ENCODE measurements around the gene REXO5. TPM values are rescaled to one million over a fixed set of nuclear protein-coding genes. Genes with fewer than 3 reads are reported as not detected.
A peak's percentile ranks its signal among the peaks of the same experiment; 100 is the strongest.

REXO5 gene
- total and polyA plus RNA-seq, 9 of the 15 experiments (the other 6 are each of a cell fraction or from before 2014, with no cell fraction given), result 10.5 to 45.1 (median 25.4) TPM

- TF ChIP-seq ZNF121 (CRISPR knock-in tag; conservative IDR thresholded peaks at IDR 0.05), result peak; percentile 63
- TF ChIP-seq DEAF1 (CRISPR knock-in tag; IDR thresholded peaks at IDR 0.05), result no peak
- TF ChIP-seq ZNF277 (CRISPR knock-in tag; IDR thresholded peaks at IDR 0.05; ENCODE audit: borderline replicate concordance), result no peak
- TF ChIP-seq NFE2 (IDR thresholded peaks at IDR 0.05; ENCODE audit: low read depth), result 0 out of 2 replicates have a peak, but pooled peaks have one; percentile 27
- no peak for TF ChIP-seq ZNF444 (CRISPR knock-in tag; IDR thresholded peaks at IDR 0.05)
Measured at GRCh38 chr16:20766294-20766693, 40.0 kb upstream of the REXO5 start (continued).

GRCh38 chr16:20767577-20767976 lies 38.8 kb upstream of the REXO5 start:
- no TSS peak for BruUV-seq (replicated peaks)
- intact Hi-C loops (cut with micrococcal nuclease), result no loop called here
- TF ChIP-seq RBFOX2 (IDR thresholded peaks at IDR 0.05; ENCODE audit: low read depth, low read length) (no peak), DEAF1 (CRISPR knock-in tag; IDR thresholded peaks at IDR 0.05) (no peak), ZNF76 (CRISPR knock-in tag; IDR thresholded peaks at IDR 0.05; ENCODE audit: borderline replicate concordance) (no peak), ZKSCAN3 (CRISPR knock-in tag; IDR thresholded peaks at IDR 0.05) (no peak), CTCFL (IDR thresholded peaks at IDR 0.05; ENCODE audit: borderline replicate concordance, insufficient read depth, low read depth, low read length, poor library complexity, severe bottlenecking) (no peak), SETDB1 (IDR thresholded peaks at IDR 0.05; ENCODE audit: low read length) (no peak), NCOR1 (IDR thresholded peaks at IDR 0.05) (no peak), POLR2G (IDR thresholded peaks at IDR 0.05; ENCODE audit: low read depth, low read length) (0 out of 2 replicates have a peak, but pooled peaks have one; percentile 21), SUPT5H (IDR thresholded peaks at IDR 0.05) (no peak), RUNX1 (IDR thresholded peaks at IDR 0.05; ENCODE audit: low read depth) (no peak)

More at GRCh38 chr16:20767577-20767976, 38.8 kb upstream of the REXO5 start:
- in situ Hi-C loops (cut with MboI), result no loop called here
- CTCF ChIA-PET (ENCODE audit: low intra/inter-chr PET ratio), result no interaction called here
- ATAC-seq, result no peak
- no peak for FAIRE-seq
- DNase-seq (ENCODE audit: extremely low read depth in 1 of 4, low spot score in 3 of 4), result no peak
- Histone ChIP-seq H3K4me3 (peak overlapping the region; percentile 47; the same call in 1 of the 2 replicates), H3K9me3 (replicated peaks; ENCODE audit: control insufficient read depth, insufficient read depth, low read depth, low read length) (peaks cover 4% of the 10 kb centered on the region; the same call in 1 of the 2 replicates), H3K27me3 (ENCODE audit: control insufficient read depth in 2 of 2, insufficient read depth in 2 of 2, low read length in 2 of 2) (no peaks in the 10 kb centered on the region), H3K4me1 (replicated peaks in 1 of 2; ENCODE audit: control insufficient read depth in 2 of 2, insufficient read depth in 2 of 2, low read length in 2 of 2) (peaks cover 4 to 20% of the 10 kb centered on the region in 2 experiments; a peak in 1 of 5 replicates), H3K9ac (ENCODE audit: insufficient read depth in 1 of 2, low read depth in 2 of 2, low read length in 2 of 2) (peak overlapping the region in 1 of 2 experiments; percentile 71; a peak in 2 of 4 replicates), H3K4me2 (ENCODE audit: insufficient read depth, low read length) (peak overlapping the region; percentile 61; the same call in 1 of the 2 replicates), H3K79me2 (ENCODE audit: control insufficient read depth, insufficient read depth, low read length) (peaks cover 57% of the 10 kb centered on the region), H2AFZ (ENCODE audit: low read depth, low read length) (peak overlapping the region; percentile 80), H4K20me1 (replicated peaks; ENCODE audit: control insufficient read depth, insufficient read depth, low read length) (no peaks in the 10 kb centered on the region), H3K9me1 (ENCODE audit: control insufficient read depth, insufficient read depth, low read length) (no peaks in the 10 kb centered on the region), H3K27ac (ENCODE audit: extremely low read depth, low read depth, low read length) (peak overlapping the region; percentile 66), H3K36me3 (ENCODE audit: control insufficient read depth, insufficient read depth, low read length) (peaks cover 22% of the 10 kb centered on the region; the same call in 2 of the 3 replicates)
- POLR2A ChIA-PET, result no interaction called here
